ENCODE results near the gene EBPL.
"Not testable (repeated sequence)": the region's sequence is repeated elsewhere in the genome, so short reads cannot be mapped to it uniquely, and the experiment has no call there.

The EBPL gene

GRCh38 chr13:49635599-49636433 is 55.5 kb downstream of the EBPL start:
- DNase-seq (ENCODE audit: low spot score): no peak

DNA sequence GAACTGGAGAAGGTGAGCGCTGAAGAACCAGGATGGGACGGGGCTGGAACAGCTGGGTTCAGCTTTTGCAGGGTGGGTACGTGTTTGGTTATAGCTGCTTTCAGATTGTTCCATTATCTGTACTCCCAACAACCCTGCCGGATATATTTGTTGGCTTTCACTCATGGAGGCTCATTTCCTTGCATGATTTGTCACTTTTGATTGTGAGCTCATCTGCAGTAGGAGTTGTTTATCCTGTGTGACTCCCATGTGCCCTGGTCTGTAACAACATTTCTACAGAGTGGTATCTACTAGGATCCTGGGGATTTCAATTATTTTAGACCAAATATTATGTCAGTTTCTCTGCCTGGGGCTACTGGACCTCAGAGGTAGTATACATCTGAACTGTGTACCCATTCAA is 57.6 kb downstream of the EBPL start:
- no peak for DNase-seq (ENCODE audit: low spot score)

DNA sequence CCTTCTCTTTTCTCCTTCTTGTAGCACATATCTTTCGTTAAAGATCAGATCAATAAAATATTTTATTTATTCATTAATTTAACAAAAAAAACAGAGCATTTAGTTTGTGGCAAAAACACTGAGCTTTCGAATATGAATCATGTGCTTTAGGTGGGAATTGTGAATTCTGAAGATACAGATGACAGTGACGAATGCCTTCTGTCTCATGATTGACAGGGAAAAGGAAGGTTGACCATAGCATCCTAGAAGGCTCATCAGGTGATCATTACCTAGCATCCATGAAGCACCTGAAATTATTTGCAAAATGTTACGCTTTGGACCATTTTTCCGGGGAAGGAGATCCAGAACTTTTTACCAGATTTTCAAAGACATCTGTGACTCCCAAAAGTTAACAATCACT is 59.1 kb downstream of the EBPL start:
- no peak for DNase-seq (ENCODE audit: low spot score)

DNA sequence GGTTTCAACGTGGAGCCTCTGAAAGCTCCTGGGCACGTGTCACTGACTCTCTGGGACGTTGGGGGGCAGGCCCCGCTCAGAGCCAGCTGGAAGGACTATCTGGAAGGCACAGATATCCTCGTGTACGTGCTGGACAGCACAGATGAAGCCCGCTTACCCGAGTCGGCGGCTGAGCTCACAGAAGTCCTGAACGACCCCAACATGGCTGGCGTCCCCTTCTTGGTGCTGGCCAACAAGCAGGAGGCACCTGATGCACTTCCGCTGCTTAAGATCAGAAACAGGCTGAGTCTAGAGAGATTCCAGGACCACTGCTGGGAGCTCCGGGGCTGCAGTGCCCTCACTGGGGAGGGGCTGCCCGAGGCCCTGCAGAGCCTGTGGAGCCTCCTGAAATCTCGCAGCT is 60.7 kb downstream of the EBPL start:
- no peak for DNase-seq (ENCODE audit: low spot score)

GRCh38 chr13:49629947-49630346 is 61.3 kb downstream of the EBPL start:
- no peak for DNase-seq (ENCODE audit: low spot score)

DNA sequence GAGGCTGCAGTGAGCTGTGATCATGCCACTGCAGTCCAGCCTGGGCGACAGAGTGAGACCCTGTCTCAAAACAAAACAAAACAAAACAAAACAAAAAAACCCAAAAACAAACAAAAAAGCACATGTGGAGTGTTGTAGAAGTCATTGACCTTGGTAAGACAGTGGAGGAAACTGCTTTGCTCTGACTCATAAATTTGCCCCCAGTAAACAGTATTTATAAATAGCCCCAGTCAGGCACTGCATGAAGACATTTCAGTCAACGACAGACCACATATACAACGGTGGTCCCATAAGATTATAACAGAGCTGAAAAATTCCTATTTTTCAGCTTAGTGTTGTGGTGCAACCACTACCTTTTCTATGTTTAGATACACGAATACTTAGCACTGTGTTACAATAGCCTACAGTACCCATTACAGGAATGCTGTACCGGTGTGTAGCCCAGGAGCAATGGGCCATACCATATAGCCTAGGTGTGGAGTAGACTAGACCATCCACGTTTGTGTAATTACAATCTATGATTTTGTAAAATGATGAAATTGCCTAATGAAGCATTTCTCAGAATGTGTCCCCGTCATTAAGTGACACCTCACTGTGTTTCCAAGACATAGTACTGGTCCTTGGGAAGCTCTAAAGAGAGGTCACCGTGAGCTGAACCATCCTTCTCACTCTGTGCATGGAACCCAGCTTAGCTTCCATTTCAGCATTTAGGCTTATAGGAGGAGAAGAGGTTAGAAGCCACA is 61.9 kb downstream of the EBPL start:
- DNase-seq (ENCODE audit: low spot score): no peak

DNA sequence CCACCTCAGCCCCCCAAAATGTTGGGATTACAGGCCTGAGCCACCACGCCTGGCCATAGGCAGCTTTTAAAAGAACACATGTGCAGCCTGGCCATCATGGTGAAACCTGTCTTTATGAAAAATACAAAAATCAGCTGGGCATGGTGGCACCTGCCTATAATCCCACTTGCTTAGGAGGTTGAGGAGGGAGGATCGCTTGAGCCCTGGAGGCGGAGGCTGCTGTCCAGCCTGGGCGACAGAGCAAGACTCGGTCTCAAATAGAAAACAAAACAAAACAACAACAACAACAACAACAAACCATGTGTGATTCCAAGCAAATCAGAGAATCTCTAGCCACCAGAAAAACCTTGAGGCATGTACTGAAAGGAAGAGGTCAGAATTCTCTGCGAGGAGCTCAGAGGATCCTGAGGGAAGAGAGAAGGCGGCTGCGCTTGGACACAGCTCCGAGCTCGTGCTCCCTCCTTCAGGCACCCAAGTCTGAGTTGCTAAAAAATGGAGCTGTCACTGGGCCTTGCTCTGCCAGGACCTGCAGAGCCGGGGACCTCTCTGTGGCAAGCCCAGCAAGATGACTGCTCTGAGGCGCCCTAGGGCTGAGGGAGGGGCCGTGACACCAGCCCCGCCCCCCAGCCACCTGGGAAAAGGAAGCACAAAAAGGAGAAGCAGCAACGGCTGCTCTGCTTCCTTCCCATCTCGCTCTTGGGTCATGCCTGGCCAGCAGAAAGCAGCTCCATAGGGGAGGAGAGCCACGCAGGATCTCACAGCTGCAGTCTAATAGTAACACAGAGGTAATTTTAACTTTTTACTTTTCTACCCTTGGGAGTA is 63.2 kb downstream of the EBPL start, which contains the start of gene ARL11:
ARL11 (plus strand) TSS at position 677 of the 822 bp plus-strand sequence. CDS start 1,941 bp downstream, outside the sequence.
- no peak for DNase-seq (ENCODE audit: low spot score)

DNA sequence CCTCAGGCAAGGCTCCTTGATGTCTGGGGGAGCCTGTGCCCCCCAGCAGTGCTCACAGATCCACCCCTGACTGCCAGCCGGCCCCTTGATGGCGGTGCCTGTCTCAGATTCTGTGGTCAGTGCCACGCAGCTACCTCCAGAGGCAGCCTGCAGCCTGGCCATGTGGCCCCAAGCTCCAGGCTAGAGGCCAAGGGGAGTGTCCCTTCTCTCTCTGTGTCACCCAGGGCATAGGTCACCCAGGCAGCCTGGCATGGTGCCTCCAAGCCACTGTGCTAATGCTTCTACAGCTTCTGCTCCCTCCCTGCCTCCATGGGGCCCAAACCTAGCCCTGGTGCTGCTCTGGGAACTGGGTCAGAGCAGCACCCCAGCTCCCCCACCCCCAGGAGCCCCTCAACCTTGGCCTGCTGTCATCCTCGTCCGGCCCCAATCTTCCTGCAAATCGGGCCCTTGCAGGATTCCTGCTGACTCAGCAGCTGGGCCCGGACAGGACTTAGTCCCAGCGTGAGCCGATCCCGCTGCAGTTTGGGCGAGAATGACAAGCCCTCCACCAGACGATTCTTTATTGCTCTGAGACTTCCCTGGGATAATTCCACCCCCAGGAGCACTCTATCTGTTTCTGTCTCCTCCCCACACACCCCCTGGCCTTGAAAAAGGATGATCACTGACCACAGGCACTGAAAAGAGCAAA is 65.8 kb downstream of the EBPL start:
- DNase-seq (ENCODE audit: low spot score): no peak

DNA sequence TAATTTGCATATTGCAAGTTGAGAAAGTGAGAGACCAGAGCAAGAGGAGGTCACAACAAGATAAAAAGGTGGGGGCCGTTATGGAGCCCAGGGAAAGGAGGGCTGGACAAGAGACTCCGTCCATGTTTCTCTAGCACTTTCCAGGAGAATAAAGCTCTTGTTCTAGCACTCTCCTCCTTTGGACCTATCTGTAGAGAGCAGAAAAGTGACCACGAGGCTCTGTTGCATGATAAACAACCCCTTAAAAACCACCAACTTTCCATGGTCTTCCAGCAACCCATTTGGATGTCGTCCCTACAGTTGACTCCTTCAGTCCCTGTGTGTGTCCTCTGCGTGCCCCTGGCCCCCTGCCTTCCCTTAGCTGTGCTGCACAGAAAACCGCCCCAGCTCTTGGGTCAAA is 67.1 kb downstream of the EBPL start:
- no peak for DNase-seq (ENCODE audit: low spot score)

DNA sequence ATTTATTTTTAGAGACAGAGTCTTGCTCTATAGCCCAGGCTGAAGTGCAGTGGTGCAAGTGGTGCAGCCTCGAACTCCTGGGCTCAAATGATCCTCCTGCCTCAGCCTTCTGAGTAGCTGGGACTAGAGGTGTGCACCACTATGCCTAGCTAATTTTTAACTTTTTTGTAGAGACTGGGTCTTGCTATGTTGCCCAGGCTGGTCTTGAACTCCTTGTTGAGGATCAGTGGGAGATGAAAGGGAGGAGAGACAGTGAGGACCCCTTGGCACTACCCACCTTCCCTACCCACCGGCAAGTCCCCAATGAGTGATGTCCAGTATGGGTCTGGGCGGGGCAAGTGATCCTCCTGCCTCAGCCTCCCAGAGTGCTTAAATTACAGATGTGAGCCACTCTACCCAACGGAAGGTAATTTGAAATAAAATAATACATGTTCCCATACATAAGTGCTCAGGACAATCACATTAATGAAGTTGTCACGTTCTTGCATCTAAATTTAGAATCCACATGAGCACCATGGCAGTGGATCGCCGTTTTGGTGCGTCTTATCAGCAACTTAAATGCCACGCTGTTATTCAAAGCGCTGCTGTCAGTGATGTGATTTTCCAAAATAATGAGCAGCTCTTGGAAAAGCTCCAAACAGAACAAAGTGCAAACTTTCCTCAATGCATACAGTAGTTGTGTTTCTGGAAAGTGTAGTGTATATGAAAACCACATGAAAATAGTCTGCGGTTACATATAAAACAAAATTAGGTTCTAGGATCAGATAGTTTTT is 68.9 kb downstream of the EBPL start:
- DNase-seq (ENCODE audit: low spot score): no peak

GRCh38 chr13:49620170-49620621 is 71.1 kb downstream of the EBPL start:
- no peak for DNase-seq (ENCODE audit: low spot score)

- no peak for DNase-seq (ENCODE audit: low spot score)
Measured at GRCh38 chr13:49616676-49617065, 74.6 kb downstream of the EBPL start.

DNA sequence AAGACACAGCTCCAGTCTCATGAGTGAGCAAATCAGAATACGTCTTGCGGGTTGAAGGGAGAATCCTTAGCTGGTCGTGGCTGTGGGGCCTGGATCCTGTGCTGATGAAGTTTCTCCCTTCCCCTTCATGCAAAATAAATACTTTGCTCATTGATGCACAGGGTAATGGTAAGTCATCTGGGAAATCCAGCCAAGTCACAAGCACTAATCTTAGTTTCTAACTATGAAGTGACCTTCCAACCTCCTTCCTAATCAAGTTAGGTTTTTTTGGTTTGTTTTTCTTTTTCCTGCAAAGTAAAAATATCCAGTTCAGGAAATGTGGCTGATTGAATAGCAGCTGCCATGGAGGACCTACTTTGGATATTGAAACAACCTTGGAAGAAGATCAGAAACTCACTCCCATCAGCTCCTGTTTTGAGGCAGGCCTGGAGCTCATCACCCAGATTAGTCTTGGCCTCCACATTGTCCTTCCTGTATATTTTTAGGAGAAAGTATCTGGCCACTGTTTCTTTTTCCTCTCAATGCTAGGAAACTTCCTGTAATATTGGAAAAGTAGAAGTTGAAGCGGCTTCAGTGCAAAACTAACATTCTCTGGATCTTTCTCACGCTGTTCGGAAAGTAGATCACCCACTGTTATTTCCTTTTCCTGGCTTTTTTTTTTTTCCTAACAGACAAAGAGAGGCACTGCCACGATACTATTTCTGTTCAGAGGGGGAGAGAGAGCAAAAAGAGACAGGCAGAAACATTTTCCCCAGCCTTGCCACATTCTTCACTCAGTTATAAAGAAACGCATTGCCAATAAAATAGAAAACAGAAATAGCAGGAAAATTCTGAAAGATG is 75.2 kb downstream of the EBPL start:
- no peak for DNase-seq (ENCODE audit: low spot score)

DNA sequence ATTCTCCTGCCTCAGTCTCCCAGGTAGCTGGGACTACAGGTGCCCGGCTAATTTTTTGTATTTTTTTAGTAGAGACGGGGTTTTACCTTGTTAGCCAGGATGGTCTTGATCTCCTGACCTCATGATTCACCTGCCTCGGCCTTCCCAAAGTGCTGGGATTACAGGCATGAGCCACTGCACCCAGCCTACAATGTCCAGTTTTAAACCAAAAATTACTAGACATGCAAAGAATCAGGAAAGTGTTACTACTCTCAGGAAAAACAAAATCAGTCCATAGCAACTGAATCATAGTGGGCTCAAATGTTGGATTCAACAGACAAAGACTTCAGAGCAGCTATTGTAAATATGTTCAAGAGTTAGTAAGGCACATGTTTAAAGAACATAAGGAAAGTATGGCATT is 79.2 kb downstream of the EBPL start:
- not testable (repeated sequence) for DNase-seq (ENCODE audit: low spot score)

Measured in D341Med (cell line).